Measurements from ENCODE around the gene F5.
"Not testable (repeated sequence)": the region's sequence is repeated elsewhere in the genome, so short reads cannot be mapped to it uniquely, and the experiment has no call there.

Gene F5

DNA sequence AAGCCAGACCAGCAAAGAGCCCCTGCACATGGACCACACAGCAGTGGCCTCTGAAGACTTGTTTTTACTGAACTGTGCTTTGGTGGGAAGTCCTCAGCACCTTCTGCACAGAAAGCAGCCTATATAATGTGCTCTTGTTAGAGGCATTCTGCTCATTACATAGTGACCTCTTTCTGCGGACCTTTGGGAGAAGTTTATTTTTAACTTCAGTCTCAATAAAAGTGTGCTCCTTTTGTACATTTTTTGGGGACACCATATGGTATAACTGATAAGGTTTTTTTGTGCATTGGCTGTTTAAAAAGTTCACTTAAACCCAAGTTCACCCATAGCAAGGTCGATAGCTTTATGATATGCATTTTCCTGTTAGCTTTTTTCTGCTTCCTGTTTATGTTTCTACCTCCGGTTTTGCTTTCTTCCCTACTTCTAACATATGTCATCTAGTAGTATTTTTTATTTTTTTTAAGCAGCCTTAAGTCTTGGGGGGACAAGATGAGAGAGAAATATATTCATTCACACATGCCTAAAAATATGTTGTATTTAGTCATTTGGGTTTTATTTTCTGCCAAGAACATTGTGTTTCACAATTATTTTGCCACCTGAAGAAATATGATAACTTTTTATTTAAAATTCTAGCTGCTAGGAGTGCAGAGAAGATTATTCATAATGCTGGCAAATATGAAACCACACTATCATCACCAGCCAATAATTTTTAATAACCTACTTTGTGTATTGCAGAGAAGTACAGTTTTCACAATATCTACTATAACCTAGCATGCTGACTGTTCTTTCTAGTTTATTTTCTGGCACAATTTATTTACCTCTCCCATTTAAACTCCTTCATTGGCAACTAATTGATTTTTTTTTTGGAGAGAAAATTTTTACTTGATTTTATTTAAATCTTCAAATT is 77.6 kb downstream of the F5 start:
- DNase-seq (ENCODE audit: low read depth) = peak; percentile 37
- TF ChIP-seq, protein P1, sequence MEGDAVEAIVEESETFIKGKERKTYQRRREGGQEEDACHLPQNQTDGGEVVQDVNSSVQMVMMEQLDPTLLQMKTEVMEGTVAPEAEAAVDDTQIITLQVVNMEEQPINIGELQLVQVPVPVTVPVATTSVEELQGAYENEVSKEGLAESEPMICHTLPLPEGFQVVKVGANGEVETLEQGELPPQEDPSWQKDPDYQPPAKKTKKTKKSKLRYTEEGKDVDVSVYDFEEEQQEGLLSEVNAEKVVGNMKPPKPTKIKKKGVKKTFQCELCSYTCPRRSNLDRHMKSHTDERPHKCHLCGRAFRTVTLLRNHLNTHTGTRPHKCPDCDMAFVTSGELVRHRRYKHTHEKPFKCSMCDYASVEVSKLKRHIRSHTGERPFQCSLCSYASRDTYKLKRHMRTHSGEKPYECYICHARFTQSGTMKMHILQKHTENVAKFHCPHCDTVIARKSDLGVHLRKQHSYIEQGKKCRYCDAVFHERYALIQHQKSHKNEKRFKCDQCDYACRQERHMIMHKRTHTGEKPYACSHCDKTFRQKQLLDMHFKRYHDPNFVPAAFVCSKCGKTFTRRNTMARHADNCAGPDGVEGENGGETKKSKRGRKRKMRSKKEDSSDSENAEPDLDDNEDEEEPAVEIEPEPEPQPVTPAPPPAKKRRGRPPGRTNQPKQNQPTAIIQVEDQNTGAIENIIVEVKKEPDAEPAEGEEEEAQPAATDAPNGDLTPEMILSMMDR (conservative IDR thresholded peaks at IDR 0.05; ENCODE audit: control insufficient read depth, insufficient read depth, low read depth, low read length) = no peak
- H3K4me3 ChIP-seq (ENCODE audit: control insufficient read depth, low read depth, low read length) = no peak overlapping the region

DNA sequence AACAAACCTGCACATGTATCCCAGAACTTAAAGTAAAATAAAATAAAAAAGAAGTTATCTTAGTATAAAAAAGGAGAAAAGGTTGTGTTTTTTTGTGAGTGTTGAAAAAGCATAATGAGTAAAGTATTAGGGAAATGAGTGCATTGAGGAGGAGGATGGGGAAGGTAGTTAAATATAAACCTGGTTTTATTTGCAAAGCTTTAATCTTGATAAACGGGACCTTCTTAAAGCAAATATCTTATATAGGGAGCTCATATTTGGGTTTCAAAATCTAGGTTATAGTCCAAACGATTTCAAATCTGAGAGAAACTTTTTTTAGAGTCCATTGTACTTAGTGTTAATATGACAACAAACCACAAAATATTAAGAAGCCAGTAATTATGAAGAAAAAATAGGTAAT is 78.9 kb downstream of the F5 start:
- no peak overlapping the region for H3K4me3 ChIP-seq (ENCODE audit: control insufficient read depth, low read depth, low read length)
- DNase-seq (ENCODE audit: low read depth) = no peak
- TF ChIP-seq, protein P1 (conservative IDR thresholded peaks at IDR 0.05; ENCODE audit: control insufficient read depth, insufficient read depth, low read depth, low read length) = no peak

DNA sequence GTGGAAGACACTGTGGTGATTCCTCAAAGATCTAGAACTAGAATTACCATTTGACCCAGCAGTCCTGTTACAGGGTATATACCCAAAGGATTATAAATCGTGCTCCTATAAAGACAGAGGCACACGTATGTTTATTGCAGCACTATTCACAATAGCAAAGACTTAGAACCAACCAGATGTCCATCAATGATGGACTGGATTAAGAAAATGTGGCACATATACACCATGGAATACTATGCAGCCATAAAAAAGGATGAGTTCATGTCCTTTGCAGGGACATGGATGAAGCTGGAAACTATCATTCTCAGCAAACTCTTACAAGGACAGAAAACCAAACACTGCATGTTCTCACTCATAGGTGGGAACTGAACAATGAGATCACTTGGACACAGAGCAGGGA is 82.7 kb downstream of the F5 start:
- H3K4me3 ChIP-seq (ENCODE audit: control insufficient read depth, low read depth, low read length); DNase-seq (ENCODE audit: low read depth): not testable (repeated sequence)

DNA sequence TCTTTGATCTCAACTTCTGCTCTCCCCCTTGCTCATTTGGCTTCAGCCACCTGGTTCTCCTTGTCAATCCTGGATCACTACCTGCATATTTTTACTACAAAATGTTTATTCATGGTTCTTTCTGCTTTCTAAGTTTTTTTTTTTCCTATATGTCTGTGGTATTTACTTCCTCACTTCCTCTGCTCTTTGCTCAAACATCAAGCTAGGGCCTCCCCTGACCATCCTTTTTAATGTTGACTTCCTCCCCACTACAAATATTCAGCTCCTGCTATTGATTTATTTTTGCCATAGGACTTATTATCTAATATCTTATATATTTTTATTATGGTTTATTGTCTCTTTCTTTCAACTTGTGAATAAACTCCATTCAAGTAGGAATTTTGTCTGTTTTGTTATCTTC is 86.5 kb downstream of the F5 start:
- TF ChIP-seq, protein P1 (conservative IDR thresholded peaks at IDR 0.05; ENCODE audit: control insufficient read depth, insufficient read depth, low read depth, low read length) = no peak
- no peak overlapping the region for H3K4me3 ChIP-seq (ENCODE audit: control insufficient read depth, low read depth, low read length)
- DNase-seq (ENCODE audit: low read depth) = no peak

DNA sequence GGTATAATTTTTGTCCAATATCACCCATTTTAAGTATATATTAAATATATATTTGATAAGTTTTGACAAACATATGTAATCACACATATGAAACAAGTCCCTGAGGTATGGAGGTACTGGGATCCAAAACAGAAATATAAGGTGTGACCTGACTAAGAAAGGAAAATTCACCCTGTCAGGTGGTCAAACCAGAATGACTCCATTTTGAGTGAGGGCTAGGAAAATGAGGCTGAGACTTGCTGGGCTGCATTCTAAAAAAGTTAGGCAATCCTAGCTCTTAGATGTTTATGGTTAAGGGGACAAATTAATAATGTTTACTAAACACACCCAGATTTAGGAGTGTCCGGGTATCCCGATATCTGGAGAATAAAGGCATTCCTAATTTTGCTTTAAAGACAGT is 89.0 kb downstream of the F5 start:
- no peak for DNase-seq (ENCODE audit: low read depth)
- no peak overlapping the region for H3K4me3 ChIP-seq (ENCODE audit: control insufficient read depth, low read depth, low read length)
- TF ChIP-seq, protein P1 (conservative IDR thresholded peaks at IDR 0.05; ENCODE audit: control insufficient read depth, insufficient read depth, low read depth, low read length) = no peak

DNA sequence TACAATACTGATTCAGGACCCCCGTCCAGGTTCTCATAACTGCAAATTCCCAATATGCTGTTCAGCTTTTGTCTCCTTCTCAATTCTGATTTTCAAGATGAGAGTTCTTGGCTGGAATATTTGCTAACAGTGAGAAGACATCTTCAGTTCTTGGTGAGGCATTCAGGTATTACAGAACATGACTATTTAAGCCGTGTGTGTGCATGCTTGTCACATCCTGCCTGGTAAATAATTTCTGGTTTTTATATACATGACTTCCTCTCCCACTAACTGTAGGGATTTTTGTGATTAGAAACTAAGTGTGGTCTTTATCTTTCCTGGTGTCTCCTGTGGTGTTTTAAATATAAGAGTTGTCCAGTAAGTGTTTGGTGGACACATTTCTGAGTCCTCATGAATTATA is 90.4 kb downstream of the F5 start:
- TF ChIP-seq, protein P1 (conservative IDR thresholded peaks at IDR 0.05; ENCODE audit: control insufficient read depth, insufficient read depth, low read depth, low read length) = no peak
- DNase-seq (ENCODE audit: low read depth) = no peak
- no peak overlapping the region for H3K4me3 ChIP-seq (ENCODE audit: control insufficient read depth, low read depth, low read length)

DNA sequence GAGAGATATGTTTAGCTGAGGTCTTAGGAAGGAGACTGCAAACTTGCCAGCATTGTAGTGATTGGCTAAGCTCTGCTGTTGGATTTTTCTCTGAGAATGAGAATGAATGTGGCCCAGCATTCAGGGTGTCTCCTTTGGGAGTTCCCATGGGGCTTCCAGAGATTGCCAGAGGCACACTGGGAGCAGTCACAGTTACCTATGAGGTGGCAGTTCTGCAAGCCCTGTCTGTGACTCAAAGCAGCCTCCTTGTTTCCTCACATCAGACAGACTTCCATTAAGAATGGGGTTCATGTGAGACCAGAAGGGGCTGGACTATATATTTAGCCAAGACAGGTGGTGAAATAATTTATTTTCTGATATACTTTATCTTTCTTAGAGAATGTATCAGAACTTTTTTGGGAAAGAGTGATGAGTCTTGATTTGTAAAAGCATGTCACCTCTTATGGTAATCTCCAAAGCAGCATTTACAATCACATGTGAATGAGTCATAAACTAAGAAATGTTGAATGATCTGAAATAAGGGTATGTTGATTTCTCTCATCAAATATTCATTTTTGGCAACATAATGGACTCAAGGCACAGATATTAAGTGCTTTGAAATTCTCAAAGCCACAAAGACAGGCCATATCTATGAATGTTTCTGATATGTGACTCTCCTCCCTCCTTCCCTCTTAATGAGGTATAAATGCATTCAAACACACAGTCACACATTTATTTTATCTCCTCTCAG is 91.1 kb downstream of the F5 start:
- no peak overlapping the region for H3K4me3 ChIP-seq (ENCODE audit: control insufficient read depth, low read depth, low read length)
- DNase-seq (ENCODE audit: low read depth) = peak; percentile 29
- TF ChIP-seq, protein P1 (conservative IDR thresholded peaks at IDR 0.05; ENCODE audit: control insufficient read depth, insufficient read depth, low read depth, low read length) = no peak
